Measurements from ENCODE around the gene CCDC122.

Gene CCDC122

DNA sequence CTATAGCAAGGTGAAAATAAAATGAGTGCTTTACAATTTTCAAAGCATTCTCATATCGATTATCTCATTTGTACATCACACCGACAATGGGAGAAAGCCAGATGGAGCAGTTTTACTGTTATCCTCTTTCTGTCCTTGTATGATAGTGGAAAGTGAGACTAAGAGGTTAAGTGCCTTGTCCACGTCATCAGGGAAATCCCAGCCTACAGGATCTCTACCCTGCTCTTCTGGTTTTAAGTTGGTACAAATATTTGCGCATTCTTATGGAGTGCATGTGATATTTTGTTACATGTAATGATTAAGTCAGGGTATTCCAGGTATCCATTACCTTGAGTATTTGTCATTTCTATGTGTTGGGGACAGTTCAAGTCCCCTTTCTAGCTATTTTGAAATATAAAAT is 80.3 kb downstream of the CCDC122 start:
- DNase-seq = no peak

DNA sequence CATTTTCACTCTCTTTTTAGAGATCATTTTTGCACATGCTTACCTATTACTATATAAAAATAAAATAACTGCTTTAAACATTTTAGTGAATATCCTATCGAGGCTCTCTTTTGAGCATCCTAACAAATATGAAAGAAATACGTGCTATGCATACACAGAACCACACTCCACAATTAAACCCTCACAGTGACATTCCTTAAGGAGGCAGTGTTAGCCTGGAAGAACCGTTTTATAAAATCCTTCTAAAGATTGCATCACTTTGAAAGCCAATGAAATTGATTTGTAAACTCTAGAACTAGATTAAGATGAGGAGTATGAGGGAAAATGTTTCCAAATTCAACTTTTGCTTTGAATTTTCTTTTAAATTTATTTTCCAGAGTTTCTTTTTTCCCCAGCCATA is 81.7 kb downstream of the CCDC122 start:
- DNase-seq = no peak

GRCh38 chr13:43797159-43797558 is 82.4 kb downstream of the CCDC122 start:
- DNase-seq = no peak

DNA sequence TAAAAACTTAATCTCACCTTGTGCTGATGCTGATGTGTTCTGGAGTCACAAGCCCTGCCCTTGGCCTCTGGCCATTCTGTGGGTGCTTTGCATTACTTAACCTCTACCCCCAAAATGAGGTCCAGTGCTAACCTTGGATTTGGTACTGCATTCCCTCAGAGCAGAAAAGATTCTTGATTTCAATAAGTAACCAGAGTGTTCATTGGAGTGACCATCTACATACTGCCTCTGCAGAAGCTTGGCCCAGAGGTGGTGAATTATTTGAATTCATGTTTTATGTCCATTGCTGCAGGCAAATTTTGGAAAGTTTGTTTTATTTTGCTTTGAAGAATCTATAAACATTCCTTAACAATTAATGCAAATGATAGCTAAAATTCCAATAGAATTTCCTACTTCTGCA is 85.1 kb downstream of the CCDC122 start:
- DNase-seq = no peak

DNA sequence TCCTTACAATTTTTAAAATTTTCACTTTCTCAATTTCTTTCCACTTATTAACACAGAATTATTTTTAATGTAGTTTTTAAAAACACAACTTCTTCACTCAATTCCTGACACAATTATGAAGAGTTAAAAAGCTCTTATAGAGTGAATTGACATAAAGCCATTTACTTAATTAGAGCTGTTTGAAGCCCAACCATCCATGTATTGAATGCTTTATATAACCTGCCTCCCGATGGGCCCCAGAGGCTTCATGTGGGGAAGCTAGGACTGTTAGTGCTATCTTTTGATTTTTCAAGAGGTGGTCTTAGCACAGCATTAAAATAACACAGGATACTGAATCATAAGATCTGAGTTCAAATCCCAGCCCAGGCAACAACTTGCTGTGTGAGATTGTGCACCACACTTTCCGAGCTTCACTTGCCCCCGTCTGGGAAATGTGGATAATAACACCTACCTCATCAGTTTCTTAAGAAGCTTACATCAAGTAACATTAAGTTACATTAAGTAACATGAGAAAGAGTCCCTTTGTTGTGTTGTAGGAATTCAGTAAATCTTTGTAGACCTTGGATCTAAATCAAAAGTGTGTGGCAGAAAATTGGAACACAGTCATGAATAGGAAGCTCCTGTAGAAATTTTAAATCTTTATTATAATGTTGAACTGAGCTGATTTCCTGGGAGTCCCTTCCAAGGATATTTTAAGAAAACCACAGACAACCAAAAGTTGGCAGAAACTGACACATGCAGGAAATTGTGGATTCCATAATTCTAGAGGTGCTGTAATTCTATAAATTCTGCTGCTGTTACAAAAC is 87.3 kb downstream of the CCDC122 start:
- no peak for DNase-seq

GRCh38 chr13:43787997-43788396 is 91.5 kb downstream of the CCDC122 start:
- no peak for DNase-seq

DNA sequence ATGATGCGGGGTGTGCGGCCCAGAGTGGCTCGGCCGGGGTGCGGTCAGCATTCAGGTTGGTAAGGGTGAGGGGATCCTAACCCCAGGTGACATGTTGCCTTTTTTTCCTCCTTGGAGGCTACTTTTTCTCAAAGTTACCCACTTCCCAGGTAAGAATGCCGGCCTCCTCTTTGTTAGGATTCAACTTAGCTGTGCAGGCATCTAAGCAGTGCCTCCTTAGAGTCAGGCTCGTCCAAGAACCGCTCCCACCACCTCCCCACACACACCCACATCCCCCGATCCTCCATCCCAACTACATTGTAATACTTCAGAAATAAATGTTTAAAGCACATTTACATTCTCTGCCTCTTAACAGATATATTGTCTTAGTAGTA is 92.0 kb downstream of the CCDC122 start:
- no peak for DNase-seq

DNA sequence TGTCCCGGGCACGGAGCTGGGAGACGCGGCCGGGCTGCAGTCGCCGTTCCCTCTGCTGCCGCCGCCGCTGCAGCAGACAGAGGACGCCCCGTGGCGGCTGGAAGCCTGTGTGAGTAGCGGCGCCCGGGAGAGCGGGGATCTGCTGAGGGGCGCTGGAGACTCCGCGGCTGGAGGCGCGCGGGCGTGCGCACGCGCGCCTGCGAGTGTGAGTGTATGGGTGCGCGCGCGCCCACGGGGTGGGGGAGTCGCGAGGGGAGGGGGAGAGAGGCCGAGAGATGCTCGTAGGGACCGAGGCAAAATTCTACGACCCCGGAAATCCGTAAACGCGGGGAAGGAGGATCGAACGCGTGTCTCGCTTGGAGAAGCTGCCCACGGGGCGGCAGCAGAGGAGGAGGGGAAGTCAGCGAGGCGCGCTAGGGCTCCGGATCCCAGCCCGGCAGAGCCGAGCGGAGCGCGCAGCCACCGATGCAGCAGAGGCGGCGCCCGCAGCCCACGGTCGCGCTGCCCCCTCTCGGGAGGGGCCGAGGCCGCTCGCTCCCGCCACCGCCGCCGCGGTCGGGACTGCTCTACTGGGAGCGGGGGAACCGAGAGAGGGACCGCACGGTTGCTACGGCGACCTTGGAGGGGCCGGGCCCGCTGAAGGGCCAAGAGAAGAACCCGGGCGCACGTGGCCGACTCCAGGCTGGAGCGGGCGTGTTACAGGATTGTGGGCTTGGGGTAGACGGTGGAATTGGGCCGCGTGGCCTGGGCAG is 92.6 kb downstream of the CCDC122 start, which contains the start of gene ENOX1:
Gene ENOX1 (minus strand): TSS at position 207 of the 752 bp plus-strand sequence.
- DNase-seq = no peak

DNA sequence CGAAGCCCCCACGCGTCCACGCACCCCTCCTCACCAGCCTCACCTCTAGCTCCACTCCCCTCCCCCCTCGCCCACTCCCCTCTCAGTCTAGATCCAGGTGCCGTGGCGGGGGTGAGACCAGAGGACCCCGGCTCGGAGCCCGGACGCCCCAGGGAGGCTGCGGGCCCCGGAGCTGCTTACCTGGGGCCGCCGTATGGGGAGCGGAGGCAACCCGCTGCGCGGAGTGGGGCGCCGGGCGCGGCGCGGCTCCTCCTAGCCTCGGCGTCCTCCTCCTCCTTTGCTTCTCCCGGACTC is 93.1 kb downstream of the CCDC122 start:
- no peak for DNase-seq

All from central memory CD4-positive, alpha-beta T cell (primary cell).